ENCODE results near the gene RNF181. TPM values are rescaled to one million over a fixed set of nuclear protein-coding genes. Genes with fewer than 3 reads are reported as not detected.

RNF181 gene
- total and polyA plus RNA-seq, 2 of the 13 experiments (the other 11 are each of a cell fraction or from before 2014, with no cell fraction given) = 224 to 578 TPM

DNA sequence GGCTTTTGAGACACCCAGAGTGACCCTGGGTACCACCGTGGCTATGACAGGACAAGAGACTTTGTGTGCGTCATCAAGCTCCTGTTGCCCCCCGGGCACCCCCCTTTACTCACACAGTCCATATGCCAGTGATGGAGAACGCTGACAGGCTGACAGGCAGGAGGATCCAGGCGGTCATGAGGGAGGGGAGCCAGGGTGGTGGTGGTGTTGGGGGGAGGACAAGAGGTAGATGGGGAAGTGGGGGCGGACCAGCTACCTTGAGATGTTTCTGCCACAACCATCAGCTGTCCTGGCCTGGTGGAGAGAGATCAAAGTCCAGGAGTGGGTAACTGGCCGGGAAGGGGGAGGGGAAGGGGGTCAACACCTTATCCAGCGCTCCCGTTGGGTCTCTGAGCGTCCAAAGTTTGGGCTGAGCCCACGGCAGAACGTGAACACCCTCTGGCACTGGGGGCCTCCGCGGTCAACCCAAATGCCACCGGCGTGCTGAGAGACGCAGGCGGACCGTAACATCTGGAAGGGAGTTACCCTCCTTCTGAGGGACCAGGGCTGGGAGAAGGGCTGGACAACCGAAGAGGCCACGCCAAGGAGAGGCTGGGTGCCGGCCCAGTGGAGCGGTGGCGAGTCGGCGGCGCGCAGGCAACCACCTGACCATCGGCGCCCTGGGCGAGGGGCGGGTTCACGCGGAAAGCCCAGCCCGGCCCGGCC, 6.4 kb downstream of the RNF181 start (continued):
- no peak for TF ChIP-seq MTA3 (CRISPR knock-in tag; IDR thresholded peaks at IDR 0.05)
- TF ChIP-seq, protein P1, sequence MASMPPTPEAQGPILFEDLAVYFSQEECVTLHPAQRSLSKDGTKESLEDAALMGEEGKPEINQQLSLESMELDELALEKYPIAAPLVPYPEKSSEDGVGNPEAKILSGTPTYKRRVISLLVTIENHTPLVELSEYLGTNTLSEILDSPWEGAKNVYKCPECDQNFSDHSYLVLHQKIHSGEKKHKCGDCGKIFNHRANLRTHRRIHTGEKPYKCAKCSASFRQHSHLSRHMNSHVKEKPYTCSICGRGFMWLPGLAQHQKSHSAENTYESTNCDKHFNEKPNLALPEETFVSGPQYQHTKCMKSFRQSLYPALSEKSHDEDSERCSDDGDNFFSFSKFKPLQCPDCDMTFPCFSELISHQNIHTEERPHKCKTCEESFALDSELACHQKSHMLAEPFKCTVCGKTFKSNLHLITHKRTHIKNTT (CRISPR knock-in tag; IDR thresholded peaks at IDR 0.05) = no peak
- 0 out of 2 replicates have a peak, but pooled peaks have one; percentile 1 for TF ChIP-seq ZNF552 (CRISPR knock-in tag; IDR thresholded peaks at IDR 0.05; ENCODE audit: borderline replicate concordance)
- peak; percentile 33; the same call in 1 of the 2 replicates for TF ChIP-seq NR2F6 (IDR thresholded peaks at IDR 0.05)
- TF ChIP-seq NR2F6 (CRISPR knock-in tag; IDR thresholded peaks at IDR 0.05) = peak; percentile 41; the same call in 1 of the 2 replicates
- no peak for TF ChIP-seq ZNF761 (CRISPR knock-in tag; conservative IDR thresholded peaks at IDR 0.05)
- TF ChIP-seq ARNTL (CRISPR knock-in tag; IDR thresholded peaks at IDR 0.05) = no peak
- TF ChIP-seq, protein P2, sequence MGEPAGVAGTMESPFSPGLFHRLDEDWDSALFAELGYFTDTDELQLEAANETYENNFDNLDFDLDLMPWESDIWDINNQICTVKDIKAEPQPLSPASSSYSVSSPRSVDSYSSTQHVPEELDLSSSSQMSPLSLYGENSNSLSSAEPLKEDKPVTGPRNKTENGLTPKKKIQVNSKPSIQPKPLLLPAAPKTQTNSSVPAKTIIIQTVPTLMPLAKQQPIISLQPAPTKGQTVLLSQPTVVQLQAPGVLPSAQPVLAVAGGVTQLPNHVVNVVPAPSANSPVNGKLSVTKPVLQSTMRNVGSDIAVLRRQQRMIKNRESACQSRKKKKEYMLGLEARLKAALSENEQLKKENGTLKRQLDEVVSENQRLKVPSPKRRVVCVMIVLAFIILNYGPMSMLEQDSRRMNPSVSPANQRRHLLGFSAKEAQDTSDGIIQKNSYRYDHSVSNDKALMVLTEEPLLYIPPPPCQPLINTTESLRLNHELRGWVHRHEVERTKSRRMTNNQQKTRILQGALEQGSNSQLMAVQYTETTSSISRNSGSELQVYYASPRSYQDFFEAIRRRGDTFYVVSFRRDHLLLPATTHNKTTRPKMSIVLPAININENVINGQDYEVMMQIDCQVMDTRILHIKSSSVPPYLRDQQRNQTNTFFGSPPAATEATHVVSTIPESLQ (CRISPR knock-in tag; conservative IDR thresholded peaks at IDR 0.05) = no peak
- no peak for TF ChIP-seq ATF7-NPFF (CRISPR knock-in tag; IDR thresholded peaks at IDR 0.05; ENCODE audit: low read depth)
- TF ChIP-seq, protein P3, sequence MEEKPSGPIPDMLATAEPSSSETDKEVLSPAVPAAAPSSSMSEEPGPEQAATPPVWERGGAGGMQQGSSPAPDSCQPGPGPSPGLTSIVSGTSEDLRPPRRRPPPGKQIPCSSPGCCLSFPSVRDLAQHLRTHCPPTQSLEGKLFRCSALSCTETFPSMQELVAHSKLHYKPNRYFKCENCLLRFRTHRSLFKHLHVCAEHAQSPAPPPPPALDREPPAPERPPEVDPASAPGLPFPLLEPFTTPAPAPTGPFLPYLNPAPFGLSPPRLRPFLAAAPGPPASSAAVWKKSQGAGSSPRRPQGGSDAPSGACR (CRISPR knock-in tag; IDR thresholded peaks at IDR 0.05) = no peak
- TF ChIP-seq, protein P4, sequence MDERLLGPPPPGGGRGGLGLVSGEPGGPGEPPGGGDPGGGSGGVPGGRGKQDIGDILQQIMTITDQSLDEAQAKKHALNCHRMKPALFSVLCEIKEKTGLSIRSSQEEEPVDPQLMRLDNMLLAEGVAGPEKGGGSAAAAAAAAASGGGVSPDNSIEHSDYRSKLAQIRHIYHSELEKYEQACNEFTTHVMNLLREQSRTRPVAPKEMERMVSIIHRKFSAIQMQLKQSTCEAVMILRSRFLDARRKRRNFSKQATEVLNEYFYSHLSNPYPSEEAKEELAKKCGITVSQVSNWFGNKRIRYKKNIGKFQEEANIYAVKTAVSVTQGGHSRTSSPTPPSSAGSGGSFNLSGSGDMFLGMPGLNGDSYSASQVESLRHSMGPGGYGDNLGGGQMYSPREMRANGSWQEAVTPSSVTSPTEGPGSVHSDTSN (CRISPR knock-in tag; IDR thresholded peaks at IDR 0.05) = no peak
- 0 out of 2 replicates have a peak, but pooled peaks have one; percentile 22 for TF ChIP-seq KDM3A (CRISPR knock-in tag; IDR thresholded peaks at IDR 0.05; ENCODE audit: low read depth)
- no peak for TF ChIP-seq NFE2L1 (CRISPR knock-in tag; IDR thresholded peaks at IDR 0.05; ENCODE audit: borderline replicate concordance)
- no peak for TF ChIP-seq ARNT (IDR thresholded peaks at IDR 0.05)
- peak; percentile 65; the same call in 1 of the 2 replicates for TF ChIP-seq SIN3A (IDR thresholded peaks at IDR 0.05; ENCODE audit: borderline replicate concordance, low read depth, low read length)
- no peak for TF ChIP-seq JARID2 (CRISPR knock-in tag; IDR thresholded peaks at IDR 0.05; ENCODE audit: insufficient replicate concordance)
- TF ChIP-seq ZBTB3 (CRISPR knock-in tag; IDR thresholded peaks at IDR 0.05; ENCODE audit: borderline replicate concordance, low read depth) = no peak
- no peak for TF ChIP-seq CBX5 (CRISPR knock-in tag; IDR thresholded peaks at IDR 0.05; ENCODE audit: borderline replicate concordance)
- 0 out of 2 replicates have a peak, but pooled peaks have one; percentile 6 for TF ChIP-seq YEATS4 (CRISPR knock-in tag; IDR thresholded peaks at IDR 0.05; ENCODE audit: borderline replicate concordance)
- TF ChIP-seq, protein P5, sequence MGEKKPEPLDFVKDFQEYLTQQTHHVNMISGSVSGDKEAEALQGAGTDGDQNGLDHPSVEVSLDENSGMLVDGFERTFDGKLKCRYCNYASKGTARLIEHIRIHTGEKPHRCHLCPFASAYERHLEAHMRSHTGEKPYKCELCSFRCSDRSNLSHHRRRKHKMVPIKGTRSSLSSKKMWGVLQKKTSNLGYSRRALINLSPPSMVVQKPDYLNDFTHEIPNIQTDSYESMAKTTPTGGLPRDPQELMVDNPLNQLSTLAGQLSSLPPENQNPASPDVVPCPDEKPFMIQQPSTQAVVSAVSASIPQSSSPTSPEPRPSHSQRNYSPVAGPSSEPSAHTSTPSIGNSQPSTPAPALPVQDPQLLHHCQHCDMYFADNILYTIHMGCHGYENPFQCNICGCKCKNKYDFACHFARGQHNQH (CRISPR knock-in tag; IDR thresholded peaks at IDR 0.05) = 0 out of 2 replicates have a peak, but pooled peaks have one; percentile 30
- no peak for TF ChIP-seq GABPA (IDR thresholded peaks at IDR 0.05; ENCODE audit: low read depth, low read length)
- TF ChIP-seq GABPA (CRISPR knock-in tag; IDR thresholded peaks at IDR 0.05; ENCODE audit: low read depth) = no peak
- 0 out of 2 replicates have a peak, but pooled peaks have one; percentile 24 for TF ChIP-seq HIVEP1 (CRISPR knock-in tag; IDR thresholded peaks at IDR 0.05)
